NCI-H524 (cell line): Measurements from ENCODE around the gene LAMTOR2.

Experiments used
- DNase-seq, 2 experiments: peaks; one replicate each; lab custom pipeline; 2025; lab: John Stamatoyannopoulos, UW

LAMTOR2 gene

DNA sequence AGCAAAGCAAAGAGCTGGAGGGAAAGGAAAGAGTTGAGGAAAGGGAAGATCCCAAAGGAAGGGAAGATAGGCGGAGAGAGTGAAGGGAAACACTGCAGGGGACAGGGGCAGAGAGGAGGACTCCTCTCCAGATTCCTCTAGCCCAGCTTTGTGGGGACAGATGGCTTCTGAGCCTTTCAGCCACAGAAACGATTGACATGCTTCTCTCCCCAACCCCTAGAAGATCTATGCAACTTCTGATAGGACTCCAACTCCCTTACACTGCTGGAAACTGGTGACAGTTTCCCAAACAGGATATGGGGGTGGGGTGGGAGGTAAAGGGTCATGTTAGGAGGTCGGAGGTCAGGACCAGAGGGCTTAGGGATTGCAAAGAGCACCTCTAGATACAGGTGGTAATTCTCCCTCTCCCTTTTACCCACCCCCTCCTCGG lies 21.2 kb downstream of the LAMTOR2 start:
- no peak for DNase-seq

DNA sequence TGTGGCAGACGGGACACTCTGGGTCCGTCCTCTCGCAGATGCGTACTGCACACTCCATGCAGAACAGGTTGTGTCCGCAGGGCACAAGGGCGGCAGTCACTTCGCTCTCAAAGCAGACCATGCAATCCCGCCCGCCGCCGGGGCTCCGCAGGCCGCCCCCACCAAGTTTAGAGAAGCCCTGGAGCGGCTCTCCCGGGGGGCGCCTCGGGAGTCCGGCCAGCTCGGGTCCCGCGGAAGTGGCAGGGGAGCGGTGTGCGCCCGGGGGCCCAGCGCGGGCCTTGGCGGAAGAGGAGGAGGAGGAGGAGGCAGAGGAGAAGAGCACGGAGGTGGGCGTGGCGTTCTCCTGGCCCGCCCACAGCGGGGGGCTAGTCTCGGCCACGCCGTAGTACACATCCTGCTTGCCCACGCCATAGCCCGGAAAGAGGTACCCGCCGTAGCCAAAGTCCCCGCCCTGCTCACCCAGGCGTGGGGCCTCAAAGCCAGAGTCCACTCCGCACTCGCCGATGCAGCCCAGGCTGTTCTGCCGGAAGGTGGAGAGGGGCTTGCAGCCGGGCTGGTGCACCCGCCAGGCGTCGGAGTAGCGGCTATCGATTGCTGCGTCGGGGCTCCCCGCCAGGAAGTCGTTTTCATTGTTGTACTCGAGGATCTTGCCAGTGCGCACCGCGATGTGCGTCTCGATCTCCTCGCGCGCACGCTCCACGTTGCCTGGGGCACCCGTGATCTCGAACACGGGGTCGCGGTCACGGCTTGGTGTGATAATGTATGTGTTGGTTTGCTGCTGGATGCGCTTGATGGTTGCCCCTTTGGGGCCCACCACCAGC lies 22.2 kb downstream of the LAMTOR2 start:
- DNase-seq, result no peak

DNA sequence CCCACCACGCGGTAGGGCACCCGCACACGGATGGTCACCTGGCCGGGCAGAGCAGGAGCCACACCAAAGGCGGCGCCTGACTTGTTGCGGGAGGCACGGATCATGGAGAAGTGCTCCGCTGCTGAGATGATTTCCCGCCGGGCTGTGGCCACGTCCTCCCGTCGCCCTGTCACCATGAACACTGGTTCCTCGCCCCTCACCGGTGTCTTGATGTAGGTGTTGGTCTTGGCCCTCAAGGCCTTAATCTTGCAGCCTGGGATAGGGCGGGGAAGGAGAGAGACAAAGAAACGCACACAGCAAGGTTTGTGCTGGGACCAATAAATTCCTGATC lies 22.8 kb downstream of the LAMTOR2 start:
- no peak for DNase-seq

DNA sequence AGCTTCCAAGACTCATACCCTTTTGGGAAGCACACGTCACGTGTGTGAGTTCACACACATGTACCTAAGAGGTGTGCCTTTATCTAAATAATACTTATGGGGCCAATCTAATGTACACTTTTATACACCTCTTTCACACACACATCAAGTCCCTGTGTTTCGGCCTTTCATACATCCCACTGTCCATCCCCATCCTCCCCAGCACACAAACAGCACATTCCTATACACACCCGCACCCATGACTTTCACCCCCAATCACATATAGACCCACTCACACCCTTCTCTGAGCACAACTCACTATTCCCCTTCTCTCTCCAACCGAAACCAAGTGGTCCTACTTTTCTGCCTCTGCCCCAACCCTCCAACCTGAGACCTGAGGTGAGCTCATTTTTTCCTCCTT lies 24.1 kb downstream of the LAMTOR2 start:
- DNase-seq, result no peak

DNA sequence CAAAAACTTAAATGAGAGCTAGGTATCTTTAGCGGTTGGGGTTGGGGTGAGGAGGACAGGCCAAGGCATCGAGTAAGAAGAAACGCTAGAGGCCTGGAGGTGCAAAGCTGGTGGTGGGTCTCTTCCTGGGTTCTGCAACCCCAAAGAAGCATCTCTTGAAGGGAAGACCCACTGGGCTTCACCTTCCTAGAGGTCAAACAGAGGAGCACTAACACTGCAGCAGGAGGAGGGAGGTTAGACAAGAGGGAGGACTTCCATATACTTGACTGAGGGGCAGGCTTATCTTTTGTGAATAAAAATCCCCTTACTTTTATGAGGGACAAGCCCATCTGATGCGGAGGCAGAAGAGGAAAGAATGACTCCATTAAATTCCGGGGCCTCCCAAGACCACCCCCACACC lies 25.2 kb downstream of the LAMTOR2 start:
- no peak for DNase-seq

DNA sequence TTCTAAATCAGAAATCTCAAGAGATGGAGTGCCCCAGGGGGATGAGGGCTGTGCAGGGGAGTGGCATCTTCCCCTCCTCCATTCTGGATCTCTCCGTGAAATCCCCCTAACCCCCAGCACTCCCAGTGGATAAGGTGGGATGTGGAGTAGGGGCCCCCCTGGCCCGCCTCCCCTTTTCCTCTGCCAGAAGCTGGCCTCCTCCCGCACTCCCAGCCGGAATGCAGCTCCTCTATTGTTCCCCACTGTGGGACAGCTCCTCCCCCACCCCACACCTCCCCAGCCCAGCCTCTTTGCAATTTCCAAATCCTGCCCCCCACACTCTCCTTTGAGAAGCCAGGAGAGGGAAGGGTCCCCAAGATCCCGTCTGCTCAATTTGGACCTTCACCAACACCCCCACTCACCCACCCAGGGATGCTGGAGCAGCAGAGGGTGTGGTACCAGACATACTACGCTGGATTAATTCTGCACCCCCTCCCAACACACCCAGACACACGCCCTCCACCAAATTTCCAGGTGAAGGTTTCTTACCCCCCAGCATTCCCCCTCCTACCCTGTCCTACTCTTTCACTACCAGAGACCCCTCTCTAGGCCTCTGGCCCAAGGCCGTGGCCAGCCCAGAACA lies 25.8 kb downstream of the LAMTOR2 start:
- no peak for DNase-seq

DNA sequence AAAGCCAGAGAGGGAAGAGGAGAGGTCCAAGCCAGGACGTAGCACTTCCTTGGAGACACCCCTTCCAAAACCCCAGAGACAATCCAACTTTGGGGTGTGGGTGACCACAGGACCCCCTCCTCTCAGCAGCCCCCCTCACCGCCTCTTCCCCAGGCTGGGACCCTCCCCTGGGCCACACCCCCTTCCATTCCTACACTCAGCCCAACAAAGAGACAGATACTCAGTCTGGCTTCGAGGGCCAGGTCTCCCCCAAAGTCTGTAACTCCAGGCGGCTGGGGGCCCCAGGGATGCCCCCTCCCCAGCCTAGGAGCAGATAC lies 26.2 kb downstream of the LAMTOR2 start:
- no peak for DNase-seq

DNA sequence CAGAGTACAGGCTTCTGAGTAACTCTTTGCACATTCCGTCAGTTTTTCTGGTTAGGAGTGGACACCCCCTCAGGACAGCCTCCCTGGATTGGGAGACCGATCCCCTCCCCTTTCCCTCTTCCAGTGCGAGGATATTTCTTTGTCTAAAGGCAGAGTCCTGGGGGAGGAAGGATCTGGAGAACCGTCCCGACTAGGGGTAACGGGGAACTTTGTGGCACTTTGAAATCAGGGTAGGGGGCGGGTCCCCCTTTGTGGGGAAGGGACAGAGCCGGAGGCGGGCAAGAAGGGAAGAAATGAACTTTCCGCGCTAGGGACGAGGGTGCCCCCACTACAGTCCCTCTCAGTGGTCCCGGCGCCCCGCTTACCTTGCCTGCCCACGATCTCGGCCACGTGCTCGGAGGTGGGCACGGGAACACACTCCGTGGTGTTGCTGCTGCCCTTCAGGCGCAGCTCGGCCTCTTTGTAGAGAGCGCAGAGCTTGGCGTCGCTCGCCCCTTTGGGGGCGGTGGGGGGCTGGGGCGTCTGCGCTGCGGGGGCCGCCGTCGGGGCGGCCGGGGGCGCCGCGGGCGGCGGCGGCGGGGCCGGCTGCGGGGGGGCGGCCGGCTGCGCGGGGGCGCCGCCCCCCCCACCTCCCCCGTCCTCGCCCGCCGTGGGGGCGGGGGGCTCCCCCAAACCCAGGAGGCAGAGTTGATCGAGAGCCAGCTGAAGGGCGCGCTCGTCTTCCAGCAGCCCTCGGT lies 26.8 kb downstream of the LAMTOR2 start:
- no peak for DNase-seq

DNA sequence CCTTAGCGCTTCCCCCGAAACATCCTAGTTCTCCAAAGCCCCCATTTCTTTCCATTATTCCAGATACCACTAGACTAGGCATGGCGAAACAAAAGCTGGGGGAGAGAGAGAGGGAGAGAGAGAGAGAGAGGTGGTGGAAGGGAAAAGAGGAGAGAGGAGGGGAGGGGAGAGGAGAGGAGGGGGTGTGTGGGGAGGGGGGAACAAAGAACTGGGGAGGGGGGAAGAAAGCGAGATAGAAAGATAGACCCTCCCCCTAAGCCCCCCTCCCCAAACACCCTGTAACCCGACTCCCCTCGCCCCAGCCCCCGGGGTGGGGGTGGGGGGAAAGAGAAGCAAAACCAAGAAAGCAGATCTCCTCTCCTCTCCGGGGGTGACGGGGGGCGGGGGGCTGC lies 27.3 kb downstream of the LAMTOR2 start:
- DNase-seq, result peak in 1 of 2 experiments; percentile 41

DNA sequence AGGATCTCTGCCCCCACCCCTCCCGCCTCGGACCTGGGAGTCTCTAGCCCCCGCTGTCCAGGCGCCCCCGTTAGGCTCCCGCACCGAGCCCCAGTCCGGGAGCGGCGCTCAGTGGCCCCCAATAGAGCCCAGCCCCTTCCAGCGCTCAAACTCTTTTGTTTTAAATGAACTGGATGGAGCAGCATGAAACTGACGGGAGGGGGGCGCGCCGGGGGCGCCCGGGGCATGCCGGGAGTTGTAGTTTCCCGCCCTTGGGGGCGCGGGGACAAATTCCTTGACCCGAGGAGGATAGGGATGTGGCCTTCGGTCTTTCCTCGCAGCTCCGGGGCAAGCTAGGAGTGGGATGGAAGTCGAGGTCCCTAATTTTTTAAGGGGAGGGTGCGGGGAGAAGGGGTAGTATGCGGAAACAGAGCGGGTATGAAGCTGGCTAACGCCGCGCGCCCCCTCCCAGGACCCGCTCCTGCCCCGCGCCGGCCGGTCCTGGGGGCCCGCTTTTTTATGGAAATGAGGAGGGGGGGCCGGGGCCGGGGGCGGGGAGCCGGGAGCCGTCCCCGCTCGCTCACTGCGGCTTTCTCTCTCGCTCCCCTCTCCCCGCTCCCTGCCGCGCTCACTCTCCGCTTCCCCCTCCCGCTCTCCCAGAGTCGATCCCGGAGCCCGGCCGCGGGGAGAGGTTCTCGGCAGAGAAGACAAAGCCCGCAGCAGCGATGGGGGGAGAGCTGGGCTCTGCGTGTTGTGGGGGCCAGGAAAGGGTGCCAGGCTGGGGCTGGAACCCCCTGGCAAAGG lies 27.9 kb downstream of the LAMTOR2 start, which contains the start of gene MEX3A:
MEX3A (minus strand) TSS at position 157 of the 783 bp plus-strand sequence. CDS start 467 bp downstream, outside the sequence.
- peak; percentile 72 to 81 for DNase-seq

DNA sequence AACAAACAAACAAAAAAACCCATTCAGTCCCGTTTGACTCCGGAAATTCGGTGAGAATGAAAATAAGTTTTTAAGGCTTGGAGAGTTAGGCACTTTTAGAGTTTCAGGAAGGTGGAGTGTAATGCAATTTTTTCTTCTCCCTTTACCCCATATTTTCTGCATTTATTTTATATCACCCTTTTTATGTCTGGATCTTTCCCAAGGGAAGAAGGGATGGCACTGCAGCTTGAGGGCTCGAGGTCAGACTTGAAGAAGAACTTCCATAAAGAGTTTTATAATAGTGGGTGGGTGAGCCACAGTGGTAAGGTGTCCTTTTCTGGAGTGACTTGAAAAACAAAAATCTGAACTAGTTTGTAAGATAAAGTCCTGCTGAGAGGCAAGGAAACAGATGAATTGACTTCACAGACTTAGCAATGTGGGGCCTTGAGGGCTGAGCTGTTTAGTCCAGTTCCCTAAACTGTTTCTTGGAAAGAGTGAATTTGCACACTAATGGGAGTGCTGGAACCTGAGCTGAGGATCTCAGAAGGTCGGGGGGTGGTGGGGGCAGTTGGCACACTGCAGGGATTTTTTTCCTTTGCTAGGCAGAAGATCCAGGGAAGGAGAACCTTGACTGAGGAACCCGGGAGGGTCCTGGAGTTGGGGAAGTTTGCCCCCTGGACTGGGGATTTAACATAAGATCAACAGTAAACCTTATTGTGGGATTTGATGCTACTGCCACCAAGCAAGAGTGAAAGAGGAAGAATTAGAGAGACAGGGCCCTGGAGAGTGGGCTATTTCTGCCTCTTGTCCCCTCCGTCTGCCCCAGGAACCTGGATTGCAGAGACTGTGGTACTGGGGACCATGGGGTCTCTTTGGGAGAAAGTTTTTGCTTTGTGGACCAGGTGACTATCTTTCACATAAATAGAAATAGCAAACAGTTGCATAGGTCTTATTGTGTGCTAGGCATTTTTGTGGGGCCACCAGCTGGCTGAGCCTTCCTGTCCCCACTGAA lies 29.5 kb downstream of the LAMTOR2 start:
- no peak for DNase-seq

DNA sequence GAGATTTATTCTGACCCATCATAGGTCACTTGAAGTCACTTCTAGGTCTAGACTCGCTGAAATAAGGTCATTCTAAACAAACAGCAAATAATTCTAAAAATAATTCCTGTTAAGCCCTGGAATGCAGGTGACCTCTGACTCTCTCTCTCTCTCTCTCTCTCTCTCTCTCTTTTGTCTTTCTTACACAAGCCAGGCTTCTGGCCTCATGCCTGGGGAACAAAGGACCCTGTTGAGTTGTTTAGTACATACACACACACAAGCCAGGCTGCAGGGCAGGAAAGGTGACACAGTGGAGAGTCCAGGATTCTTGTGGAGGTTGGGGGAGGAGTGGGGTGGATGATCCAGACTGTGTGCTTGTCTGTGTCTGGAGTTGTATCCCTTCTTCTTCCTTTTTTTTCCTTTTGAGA lies 31.7 kb downstream of the LAMTOR2 start:
- DNase-seq, result no peak

DNA sequence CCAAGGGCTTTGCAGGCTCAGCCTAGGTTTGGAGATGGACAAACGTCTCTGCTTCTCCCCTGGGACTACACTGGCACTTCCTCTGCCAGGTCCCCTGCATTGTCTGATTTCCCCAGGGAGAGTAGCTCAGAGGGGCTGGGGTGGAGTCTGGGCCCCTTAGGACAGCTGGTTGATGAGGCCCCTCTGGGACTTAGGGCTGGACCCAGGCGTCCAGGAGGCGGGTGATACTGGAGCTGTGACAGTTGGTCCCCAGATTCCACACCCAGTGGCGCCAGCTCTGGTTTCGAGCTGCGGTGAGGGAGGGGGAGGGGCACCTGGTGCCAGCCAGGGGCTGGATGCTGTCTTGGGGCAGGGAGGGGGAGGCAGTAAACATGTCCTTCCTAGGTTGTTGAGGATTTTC lies 35.1 kb downstream of the LAMTOR2 start:
- DNase-seq, result peak; percentile 68 to 88

DNA sequence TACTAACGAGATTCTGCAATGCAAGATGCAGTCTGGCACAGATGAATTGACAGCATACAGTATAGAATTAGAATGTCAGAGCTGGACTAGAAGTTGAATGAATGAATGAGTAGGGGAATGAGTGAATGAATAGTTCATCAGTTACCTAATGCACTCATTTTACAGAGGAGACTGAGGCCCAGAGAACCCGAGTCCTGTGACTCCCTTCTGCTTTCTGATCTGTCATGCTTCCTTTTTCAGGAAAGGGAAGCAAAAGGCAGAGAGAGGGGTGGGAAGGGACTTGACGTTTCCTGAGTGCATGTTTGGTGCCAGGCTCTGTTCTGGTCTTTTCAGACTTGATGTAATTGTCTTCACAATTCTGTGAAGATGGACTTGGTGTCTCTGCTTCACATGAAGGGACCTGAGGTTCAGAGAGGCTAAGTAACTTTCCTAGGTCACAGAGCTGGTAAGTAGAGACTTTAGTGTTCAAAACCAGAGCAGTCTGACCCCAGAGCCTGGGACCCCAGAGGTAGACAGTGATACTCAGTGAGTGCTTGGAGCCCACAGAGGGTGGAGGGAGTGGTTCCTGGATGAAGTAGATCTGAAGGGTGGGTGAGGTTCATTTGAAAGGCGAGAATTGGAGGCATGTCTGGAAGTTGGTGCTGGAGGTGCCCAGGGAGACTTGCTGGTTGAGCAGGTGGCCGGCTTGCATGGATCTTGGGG lies 35.7 kb downstream of the LAMTOR2 start:
- DNase-seq, result no peak

DNA sequence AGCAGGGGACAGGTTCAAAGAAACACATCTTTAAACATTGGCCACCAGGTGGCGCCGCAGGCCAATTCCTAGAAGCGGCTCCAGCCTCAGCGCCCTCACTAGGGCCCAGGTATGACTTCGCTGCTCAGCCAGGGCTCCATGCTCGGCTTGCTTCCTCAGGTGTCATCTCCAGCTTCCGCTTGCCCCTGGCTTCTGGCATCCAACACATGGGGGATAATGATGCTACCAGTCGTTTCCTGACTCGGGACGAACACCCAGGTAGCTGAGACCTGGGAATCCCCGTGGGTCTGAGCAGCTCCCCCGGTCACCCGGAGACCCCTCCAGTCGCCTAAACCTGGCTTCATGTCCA lies 36.2 kb downstream of the LAMTOR2 start:
- DNase-seq, result peak; percentile 76 to 83

DNA sequence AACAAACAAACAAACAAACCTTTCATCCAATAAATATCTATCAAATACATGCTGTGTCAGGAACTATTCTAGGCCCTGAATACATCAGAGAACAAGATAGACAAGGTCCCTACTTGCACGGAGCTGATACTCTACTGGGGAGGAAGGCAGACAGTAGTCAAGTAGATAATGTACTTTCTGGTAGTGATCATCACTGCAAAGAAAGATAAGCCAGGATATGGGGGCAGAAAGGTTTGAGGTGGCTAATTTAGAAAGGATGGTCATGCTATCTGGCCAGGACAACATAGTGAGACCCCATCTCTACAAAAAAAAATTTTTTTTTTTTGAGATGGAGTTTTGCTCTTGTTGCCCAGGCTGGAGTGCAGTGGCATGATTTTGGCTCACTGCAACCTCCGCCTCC lies 37.0 kb downstream of the LAMTOR2 start:
- DNase-seq, result no peak

DNA sequence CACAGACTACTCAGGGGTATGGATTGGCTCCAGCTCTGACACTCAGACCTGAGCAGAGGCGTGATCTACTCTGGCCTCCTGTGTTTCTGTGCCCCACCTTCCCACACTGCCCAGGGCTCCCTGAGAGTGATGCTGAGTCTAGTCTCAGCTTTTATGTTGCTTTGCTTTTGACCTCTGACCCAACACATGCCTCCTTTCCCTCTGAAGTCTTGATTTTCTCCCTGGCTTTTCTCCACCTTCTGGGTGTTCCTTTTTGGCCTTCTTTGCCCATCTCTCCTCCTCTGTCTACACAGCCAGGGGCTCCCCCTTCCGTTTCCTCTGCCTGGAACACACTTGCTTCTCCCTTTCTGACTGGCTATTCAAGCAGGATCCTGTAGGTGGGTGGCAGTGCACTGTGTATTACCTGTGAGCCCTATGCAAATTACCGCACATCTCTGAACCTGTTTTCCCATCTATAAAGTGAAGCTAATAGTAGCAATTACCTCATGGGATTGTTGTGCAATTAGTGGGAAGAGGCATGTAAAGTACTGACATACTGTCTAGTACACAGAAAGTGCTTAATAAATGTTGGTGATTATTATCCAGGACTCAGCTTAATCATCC lies 41.4 kb downstream of the LAMTOR2 start:
- no peak for DNase-seq

DNA sequence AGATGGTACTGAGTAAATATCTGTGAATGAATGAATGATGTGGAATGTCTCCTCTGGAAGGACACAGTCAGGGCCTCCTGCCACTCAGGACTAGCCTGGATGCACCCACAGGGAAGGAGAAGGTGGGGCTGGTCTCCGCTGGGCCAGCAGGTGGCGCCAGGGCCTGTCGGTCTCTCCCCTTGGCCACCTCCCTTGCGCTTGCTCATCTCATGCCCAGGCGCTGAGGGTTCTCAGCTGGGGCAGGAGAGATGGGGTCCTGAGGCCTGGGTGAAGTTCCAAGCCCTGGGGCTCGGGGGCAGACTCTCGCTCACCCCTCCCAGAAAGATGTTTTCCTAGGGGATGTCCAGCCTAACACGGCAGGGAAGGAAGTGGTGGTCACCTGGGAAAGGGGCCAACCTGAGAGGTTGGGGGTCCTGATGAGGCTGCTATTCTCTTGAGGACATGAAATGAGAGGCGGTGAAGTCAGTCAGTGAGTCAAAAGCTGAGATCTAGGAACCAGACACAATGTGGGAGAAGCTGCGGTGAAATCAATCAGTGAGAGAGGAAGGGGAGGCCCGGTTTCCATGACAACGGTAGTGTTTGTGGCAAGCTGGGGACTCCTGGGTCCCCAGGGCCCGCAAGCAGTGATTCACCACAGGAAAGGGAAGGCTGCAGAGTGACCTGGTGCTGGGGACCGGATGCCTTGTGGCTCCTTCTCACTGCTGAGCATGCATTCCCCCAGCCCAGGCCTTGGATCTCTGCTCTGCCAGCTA lies 42.2 kb downstream of the LAMTOR2 start:
- DNase-seq, result peak; percentile 34 to 47

DNA sequence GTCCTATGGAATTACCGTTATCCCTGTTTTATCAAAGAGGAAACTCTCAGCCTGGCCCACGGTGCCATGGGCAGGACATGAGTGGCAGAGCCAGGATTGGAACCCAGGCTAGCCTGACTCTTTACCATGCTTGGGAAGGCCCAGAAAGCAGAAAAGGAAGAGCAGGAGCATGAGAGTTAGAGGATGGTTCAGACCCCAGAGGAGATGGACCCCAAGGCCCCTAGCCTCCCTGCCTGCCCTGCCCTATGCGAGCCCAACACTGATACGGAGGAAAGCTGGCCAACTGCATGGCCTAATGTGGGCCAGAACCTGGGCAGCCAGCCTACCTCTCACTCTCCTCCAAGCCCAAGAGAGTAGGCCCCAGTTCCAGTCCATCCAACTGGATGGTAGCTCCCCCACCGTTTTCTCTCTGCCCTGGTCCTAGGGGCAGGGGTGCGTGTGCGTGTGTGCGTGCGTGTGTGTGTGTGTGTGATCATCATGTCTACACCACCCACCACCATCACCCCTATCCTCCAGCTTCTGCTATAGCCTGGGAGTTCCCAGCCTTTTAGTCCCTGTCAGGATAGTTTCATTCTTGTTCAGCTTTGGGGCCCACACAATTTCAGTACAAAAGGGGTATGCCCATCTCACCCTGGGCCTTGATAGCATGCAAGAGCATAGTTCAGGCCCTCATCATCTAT lies 43.1 kb downstream of the LAMTOR2 start:
- no peak for DNase-seq
